Measurements from ENCODE around the gene COA1. TPM values are rescaled to one million over a fixed set of nuclear protein-coding genes. Genes with fewer than 3 reads are reported as not detected.

The COA1 gene
- polyA plus RNA-seq, 3 donors: 34.9 to 38.2 (median 35.3) TPM

DNA sequence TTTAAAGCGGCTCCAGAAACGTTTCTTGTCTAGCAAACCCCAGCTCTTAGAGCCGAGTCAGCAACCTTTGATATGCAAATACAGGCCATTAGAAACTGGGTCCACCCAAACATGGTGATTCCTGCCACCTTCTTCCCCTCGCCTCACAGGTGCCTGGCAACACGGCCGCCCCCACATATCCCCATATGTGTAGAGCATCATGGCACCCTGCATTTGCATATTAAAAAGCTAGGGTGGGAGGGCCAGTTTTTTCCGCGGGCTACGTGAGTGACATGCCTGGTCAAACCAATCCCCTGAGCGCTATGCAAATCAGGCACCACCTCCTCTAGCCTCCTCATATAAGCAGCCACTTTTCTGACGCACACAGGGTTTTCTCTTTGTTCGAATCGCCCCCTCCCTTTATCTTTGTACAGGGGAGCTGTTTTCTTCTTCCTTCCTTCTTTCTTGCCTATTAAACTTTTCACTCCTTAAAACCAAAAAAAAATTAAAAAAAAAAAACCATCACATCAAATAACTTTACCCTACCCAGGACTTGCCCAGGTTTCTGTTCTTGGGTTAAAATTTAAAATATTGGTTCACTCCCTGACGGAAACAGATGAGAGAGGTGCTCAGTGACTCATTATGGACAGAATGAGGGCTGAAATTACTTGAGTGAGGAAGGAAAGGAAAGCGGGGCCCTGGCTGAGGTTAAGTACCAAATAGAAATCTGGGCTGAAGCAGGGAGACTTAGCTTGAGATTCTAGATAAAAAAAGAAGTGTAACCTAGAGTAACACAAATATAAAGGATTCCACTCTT lies 59.8 kb downstream of the COA1 start:
- no peak overlapping the region for H3K27ac ChIP-seq (ENCODE audit: low read depth, low read length)
- 75 to 89% (median 77%) methylated on average over 15 of the region's 15 CpGs for WGBS, 3 donors

DNA sequence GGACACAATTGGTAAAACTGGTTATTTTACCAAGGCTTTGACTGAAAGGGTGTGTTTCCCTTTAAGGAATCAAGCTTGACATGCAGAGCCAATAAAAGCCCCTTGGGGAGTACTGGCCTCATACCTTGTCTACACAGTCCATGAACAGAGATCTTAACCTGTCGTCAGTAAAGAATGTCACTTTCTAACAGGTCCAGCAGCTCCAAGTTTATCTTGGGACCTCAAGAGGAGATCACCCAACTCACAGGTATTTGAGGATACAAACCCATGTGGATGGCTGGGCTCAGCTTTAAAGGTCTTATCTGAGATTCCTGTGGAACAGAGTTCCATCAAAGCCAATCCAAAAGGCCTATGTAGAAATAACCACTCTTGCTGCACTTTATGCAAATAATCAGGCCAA lies 61.3 kb downstream of the COA1 start:
- H3K27ac ChIP-seq (ENCODE audit: low read depth, low read length): no peak overlapping the region
- 70 to 91% (median 89%) methylated on average over 1 of the region's 1 CpG for WGBS, 3 donors

GRCh38 chr7:43666938-43667337 lies 62.4 kb downstream of the COA1 start:
- H3K27ac ChIP-seq (ENCODE audit: low read depth, low read length): no peak overlapping the region

DNA sequence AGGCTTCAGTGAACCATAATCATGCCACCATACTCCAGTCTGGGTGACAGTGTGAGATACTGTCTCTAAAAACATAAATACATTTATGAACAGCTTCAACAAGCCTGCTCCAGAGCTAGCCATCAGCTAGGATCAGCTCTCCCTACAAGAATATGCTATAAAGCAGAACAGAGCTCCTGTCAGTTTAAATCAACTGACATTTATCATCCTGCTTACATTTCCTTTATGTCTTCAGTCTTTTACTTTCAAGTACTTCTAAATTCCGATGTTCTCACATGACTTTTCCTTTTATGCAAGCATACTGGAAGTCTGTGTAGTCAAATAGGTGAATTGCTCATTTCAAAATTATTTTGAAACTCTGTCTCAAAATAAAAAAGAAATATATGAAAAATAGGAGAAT lies 64.6 kb downstream of the COA1 start:
- WGBS, 3 donors: 0 to 46% (median 45%) methylated on average over 1 of the region's 1 CpG
- H3K27ac ChIP-seq (ENCODE audit: low read depth, low read length): no peak overlapping the region

DNA sequence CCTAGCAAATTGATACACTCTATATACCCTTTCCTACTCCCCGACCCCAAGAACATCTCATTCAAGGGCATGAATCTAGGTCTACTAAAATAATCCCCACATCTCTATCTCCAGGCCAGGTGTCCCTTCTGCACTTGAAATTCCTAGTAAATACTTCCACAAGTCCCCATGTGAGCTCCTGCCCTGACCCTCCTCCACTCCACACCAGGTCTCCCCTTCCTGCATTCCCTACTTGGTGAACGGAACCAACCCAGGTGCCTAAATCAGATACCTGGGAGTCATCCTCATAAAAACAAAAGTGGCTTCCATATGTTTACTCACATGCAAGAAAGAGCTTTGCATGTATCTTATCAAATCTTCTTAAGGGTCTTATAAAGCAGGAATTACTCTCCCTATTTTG lies 69.2 kb downstream of the COA1 start:
- WGBS, 3 donors: 73 to 99% (median 98%) methylated on average over 2 of the region's 2 CpGs
- no peak overlapping the region for H3K27ac ChIP-seq (ENCODE audit: low read depth, low read length)

DNA sequence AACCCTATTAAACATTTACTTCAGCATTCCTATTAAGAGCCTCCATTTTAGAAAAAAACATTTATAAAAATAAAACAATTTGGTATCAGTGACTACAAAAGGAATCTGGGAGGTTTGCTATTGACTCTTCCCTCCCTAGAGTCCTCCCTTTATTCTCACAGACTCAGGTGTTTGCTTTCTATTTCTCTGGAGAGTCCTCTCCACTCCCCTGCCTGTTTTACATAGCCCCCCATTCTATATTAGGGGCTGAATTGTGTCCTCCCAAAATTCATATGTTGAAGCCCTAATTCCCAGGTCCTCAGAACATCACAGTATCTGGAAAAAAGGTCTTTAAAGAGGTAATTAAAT lies 69.8 kb downstream of the COA1 start:
- H3K27ac ChIP-seq (ENCODE audit: low read depth, low read length): no peak overlapping the region

DNA sequence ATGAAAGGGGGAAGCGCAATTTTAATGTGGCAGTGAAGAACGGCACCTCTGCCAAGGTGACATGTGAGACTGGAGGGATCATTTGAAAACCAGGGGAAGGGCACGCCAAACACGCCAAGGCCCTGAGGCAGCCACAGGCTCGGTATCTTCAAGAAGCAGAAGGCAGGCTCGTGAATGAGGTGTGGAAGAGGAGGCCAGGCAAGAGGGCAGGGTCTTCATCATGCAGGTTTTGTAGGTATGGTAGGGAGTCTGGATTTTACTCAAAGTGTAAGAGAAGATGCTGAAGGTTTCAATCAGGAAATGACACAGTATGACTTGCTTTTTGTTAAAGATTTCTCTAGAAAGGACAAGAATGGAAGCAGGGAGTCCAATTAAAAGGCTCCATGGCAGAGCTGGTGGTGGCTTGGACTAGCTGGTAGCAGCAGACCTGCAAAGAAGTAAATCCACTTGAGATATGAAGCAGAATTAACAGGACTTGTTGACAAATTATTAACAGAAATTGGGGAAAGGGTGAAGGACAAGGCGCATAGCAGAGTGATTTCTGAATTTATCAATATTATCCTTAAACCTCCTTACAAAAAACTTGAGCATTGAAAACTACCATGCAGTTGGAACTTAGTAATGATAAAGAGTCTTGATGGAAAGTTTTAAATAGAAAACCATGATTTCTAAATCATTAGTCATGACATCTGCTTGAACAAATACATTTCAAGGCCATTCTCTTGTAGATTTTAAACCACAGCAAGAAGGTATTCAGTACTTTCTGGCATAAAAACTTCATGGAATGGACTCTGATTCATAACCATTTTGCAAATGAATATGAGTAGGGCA lies 70.4 kb downstream of the COA1 start:
- 30 to 92% (median 89%) methylated on average over 7 of the region's 7 CpGs for WGBS, 3 donors
- no peak overlapping the region for H3K27ac ChIP-seq (ENCODE audit: low read depth, low read length)

- no peak overlapping the region for H3K27ac ChIP-seq (ENCODE audit: low read depth, low read length)
- 40 to 98% (median 93%) methylated on average over 2 of the region's 2 CpGs for WGBS, 3 donors
These were observed 72.3 kb downstream of the COA1 start for GRCh38 chr7:43656997-43657396.

- H3K27ac ChIP-seq (ENCODE audit: low read depth, low read length): no peak overlapping the region
- WGBS, 3 donors: 97 to 100% (median 99%) methylated on average over 3 of the region's 3 CpGs
These were observed 73.7 kb downstream of the COA1 start for GRCh38 chr7:43655584-43655983.

DNA sequence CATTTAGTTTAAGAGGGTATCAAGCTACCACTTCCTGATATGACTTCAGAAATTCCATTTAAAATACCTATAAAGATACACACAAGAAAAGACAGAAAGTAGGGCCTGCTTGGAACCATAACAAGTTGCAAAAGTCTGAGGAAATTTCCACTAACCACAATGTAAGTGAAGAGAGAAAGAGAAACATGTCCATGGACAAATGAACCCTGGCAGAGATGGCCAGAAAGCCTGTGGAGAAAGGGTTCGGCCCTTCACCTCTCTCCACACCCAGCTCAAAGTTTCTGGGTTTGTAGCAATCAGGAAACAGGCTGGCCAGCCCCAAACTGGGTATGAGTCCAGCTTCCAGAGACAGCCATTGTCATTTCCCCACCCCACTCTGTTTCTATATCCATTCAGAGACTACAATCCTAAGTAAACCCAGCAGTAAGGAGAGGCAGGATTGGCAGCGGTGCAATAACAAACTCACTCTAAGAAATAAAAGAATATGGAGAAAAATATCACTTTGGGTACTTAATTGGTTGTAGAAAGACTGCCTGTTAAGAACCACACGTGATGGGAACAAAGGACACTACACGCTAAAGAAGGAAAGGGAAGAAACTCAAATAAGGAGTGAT lies 75.3 kb downstream of the COA1 start:
- no peak overlapping the region for H3K27ac ChIP-seq (ENCODE audit: low read depth, low read length)
- WGBS, 3 donors: 65 to 93% (median 80%) methylated on average over 4 of the region's 4 CpGs

DNA sequence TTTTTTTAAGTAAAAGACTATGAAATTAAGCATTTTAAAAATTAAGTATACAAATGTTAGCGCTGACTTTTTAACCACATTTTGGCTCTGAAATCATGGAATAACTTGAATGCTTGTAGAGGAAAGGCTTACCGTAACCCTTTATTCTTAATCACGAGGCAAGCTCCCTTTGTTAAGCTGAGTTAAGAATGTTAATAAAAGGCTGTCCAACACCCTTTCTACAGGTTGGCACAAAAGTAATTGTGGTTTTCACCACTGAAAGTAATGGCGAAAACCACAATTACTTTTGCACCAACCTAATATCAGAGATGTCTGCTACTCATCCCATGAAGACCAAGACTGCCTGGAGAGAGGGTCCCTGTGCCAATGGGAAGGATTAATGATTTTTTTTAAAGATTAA lies 75.9 kb downstream of the COA1 start:
- H3K27ac ChIP-seq (ENCODE audit: low read depth, low read length): no peak overlapping the region
- 95 to 96% (median 95%) methylated on average over 4 of the region's 4 CpGs for WGBS, 3 donors

DNA sequence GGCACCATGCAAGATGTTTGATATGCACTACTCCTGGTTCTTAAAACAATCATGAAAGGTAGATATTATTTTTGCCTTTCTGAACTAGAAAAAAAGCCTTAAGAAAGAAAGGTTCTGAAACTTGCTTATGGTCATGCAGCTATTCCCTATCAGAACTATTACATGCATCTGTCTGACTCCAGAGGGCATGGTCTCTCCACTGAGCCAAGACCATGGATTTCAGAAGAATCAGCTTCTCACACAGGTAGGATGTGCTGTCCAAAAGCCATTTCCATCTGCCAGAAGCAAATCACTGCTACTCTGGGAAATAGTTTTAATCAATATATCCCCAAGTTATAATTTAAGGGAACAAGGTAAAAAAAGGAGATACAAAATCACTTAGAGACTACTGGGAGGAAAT lies 77.0 kb downstream of the COA1 start:
- H3K27ac ChIP-seq (ENCODE audit: low read depth, low read length): no peak overlapping the region

- 37 to 62% (median 41%) methylated on average over 9 of the region's 9 CpGs for WGBS, 3 donors
- peak overlapping the region; percentile 4 for H3K27ac ChIP-seq (ENCODE audit: low read depth, low read length)
These were observed 78.8 kb downstream of the COA1 start for GRCh38 chr7:43650457-43651052.

- WGBS, 3 donors: 41 to 64% (median 46%) methylated on average over 4 of the region's 4 CpGs
- H3K27ac ChIP-seq (ENCODE audit: low read depth, low read length): peak overlapping the region; percentile 51
These were observed 79.5 kb downstream of the COA1 start for GRCh38 chr7:43649755-43650274.

GRCh38 chr7:43648473-43649406 lies 80.6 kb downstream of the COA1 start:
- whole genome bisulfite sequencing, 3 donors: 26 to 45% (median 26%) methylated on average over 8 of the region's 8 CpGs
- peak overlapping the region; percentile 71 for H3K27ac ChIP-seq (ENCODE audit: low read depth, low read length)

DNA sequence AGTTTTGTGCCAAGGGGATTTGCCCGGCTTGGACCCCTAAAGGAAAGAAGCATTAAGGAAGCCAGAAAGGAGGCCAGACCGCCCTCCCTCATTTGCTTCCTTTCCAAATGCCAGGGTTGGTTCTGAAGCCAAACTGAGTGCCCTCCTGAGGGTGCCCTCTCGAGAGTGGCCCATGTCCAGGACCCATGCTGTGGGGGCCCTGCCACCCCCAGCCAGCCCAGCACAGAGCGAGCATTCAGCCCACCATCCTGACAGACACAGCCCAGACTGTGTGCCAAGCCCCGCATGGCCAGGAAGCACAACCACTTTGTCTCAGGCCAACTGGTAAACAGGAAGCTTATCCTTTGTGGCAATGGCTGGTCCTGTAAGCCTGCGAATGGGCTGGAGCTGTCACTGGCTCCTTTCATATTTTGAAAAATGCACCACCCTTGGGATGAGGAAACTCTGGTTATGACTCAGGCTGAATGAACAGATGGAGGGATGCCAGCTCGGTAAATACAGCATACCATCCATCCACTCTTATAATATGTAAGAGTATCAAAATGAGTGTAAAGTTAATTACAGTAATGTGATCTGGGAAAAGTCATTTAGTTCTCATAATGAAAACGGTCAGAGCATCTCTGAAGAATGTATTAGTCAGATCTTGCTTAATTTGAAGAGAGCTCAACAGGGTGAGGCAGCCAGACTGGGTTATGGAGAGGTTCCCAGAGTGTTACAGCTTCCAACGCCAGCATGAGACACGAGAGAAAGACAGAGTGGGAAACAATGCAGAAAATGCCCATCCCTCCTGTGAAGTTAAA lies 81.5 kb downstream of the COA1 start:
- 16 to 44% (median 17%) methylated on average over 10 of the region's 10 CpGs for WGBS, 3 donors
- H3K27ac ChIP-seq (ENCODE audit: low read depth, low read length): peak overlapping the region; percentile 71

DNA sequence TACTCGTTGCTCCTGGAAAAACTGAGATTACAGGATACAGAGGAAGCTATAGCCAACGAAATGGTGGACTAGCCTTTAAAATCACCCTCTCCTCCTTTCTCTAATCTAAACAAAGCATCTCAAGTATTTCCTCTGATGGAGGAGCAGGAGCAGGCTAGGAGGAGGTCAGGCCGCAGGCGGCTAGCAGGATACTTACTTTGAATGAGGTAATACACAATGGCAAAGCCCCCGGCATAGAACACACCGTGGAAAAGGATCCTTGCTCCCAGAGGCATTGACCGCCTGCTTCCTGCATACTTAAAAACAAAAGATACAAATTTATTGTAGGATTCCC lies 82.0 kb downstream of the COA1 start:
- 43 to 59% (median 44%) methylated on average over 7 of the region's 7 CpGs for WGBS, 3 donors

More for the DNA sequence above, 82.0 kb downstream of the COA1 start:
- peak overlapping the region; percentile 69 for H3K27ac ChIP-seq (ENCODE audit: low read depth, low read length)

All from adipose tissue (tissue), 3 donors.